Kidney (tissue), 14 donors: ENCODE measurements around the gene CHRNA1. TPM values are rescaled to one million over a fixed set of nuclear protein-coding genes. Genes with fewer than 3 reads are reported as not detected.

ENCODE experiments used
- DNase-seq, 5 donors: peaks; one replicate each; pipeline ENCODE4 v3.0.0-alpha.2; 2013 to 2020
- FAIRE-seq: peaks from 2 replicates; lab custom pipeline; 2012; peaks lifted over from hg19 to GRCh38; lab: Jason Lieb, UNC
- H3K27ac ChIP-seq, 2 donors: one replicate each; pipeline ENCODE4 v1.7.0; 2013; ENCODE audit warnings: low read depth in 2 of 2, low read length in 2 of 2, inconsistent platforms in 1 of 2
- H3K27me3 ChIP-seq: one replicate; pipeline ENCODE4 v1.7.1; 2013; ENCODE audit warnings: low read length, inconsistent platforms; ENCODE audit not compliant: control insufficient read depth, insufficient read depth
- H3K36me3 ChIP-seq, 3 donors: one replicate each; pipeline versions ENCODE4 v1.7.0 to v1.7.1; 2013; ENCODE audit warnings: low read length in 3 of 3, control low read depth in 1 of 3, inconsistent platforms in 1 of 3; ENCODE audit not compliant: insufficient read depth in 3 of 3, control insufficient read depth in 2 of 3
- H3K4me1 ChIP-seq, 3 donors: one replicate each; pipeline versions ENCODE4 v1.7.0 to v1.7.1; 2013; ENCODE audit warnings: low read length in 3 of 3, inconsistent platforms in 1 of 3, low read depth in 1 of 3; ENCODE audit not compliant: control insufficient read depth in 2 of 3, insufficient read depth in 2 of 3
- H3K4me3 ChIP-seq, 3 donors: one replicate each; pipeline versions ENCODE4 v1.7.0 to v1.8.1; 2013; ENCODE audit warnings: low read length in 3 of 3, control low read depth in 1 of 3, inconsistent platforms in 1 of 3
- H3K9ac ChIP-seq, 3 donors: one replicate each; pipeline versions ENCODE4 v1.7.0 to v1.7.1; 2013; ENCODE audit warnings: low read length in 3 of 3, control low read depth in 1 of 3, inconsistent platforms in 1 of 3
- H3K9me3 ChIP-seq, 3 donors: one replicate each; pipeline versions ENCODE4 v1.7.0 to v1.7.1; 2013; ENCODE audit warnings: low read length in 3 of 3, control low read depth in 1 of 3, inconsistent platforms in 1 of 3; ENCODE audit not compliant: control insufficient read depth in 2 of 3, insufficient read depth in 1 of 3
- intact Hi-C: fragments of 100-400 bp; cut with DNase I; formaldehyde crosslinking; loops from one replicate; pipeline ENCODE4 v1.11.1; 2022
- polyA plus RNA-seq: library from polyadenylated mRNA; stranded (reverse); fragments of 350-450 nt; fragmentation: Illumina TruSeq; extraction: RNeasy Lipid Tissue Mini Kit (QIAGEN cat#74804); gene quantifications from one replicate; pipeline ENCODE4 v1.2.3, GENCODE V29; 2014; ENCODE audit warnings: low read depth, low replicate concordance; ENCODE audit not compliant: insufficient read depth
- total RNA-seq: library from RNA; stranded (reverse); fragmentation: NEBNext Ultra II Directional; extraction: Animal tissue kit (Norgen Biotek cat#: 25700); gene quantifications from one replicate; pipeline ENCODE4 v1.2.1, GENCODE V29; 2021
- TF ChIP-seq, protein P1 (sequence below): IDR thresholded peaks from 3 replicates; pipeline ENCODE4 v1.5.1; 2012; ENCODE audit warnings: mild to moderate bottlenecking, moderate library complexity, borderline replicate concordance; ENCODE audit not compliant: insufficient read depth; ENCODE audit errors: extremely low read depth
- donor health status: control.
- donor health status: control.
- donor health status: control.
- donor health status: control.
- donor health status: control.
- donor health status: DM: yes; HTN: yes; CAD: no.
- donor health status: Normal renal cell carcinoma (clear cell type).

Gene CHRNA1
- total and polyA plus RNA-seq, 2 donors from 2014 or later, result not detected

DNA sequence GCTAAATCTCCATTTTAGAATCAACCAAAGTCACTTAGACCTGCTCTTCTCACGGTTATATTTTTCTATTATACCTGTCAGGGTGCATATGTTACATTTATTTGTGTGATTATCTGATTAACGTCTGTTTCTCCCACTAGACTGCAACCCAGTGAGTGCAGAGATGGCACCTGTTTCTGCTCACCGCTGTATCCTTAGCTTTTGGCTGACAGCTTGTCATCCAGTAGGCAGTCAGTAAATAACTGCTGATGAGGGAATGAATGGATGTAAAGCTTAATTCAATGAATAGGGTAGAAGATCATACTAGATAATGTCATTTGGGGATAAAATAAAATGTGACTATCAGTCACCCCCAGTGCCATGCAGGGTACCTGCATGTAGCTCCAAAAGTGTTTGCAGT is 6.9 kb upstream of the CHRNA1 start:
- Histone ChIP-seq H3K27ac (no peak overlapping the region), H3K9ac (no peak overlapping the region), H3K4me3 (no peak overlapping the region), H3K27me3 (no peaks in the 10 kb centered on the region), H3K9me3 (no peaks in the 10 kb centered on the region), H3K4me1 (peaks cover 0 to 6% (median 0%) of the 10 kb centered on the region in 3 donors), H3K36me3 (no peaks in the 10 kb centered on the region)
- intact Hi-C loops, result loop anchor here (10.0 kb wide), 1 partner anchor 214 kb away; no protein-coding TSS in a partner anchor
- FAIRE-seq (no peak), DNase-seq (no peak)
- TF ChIP-seq, protein P1, sequence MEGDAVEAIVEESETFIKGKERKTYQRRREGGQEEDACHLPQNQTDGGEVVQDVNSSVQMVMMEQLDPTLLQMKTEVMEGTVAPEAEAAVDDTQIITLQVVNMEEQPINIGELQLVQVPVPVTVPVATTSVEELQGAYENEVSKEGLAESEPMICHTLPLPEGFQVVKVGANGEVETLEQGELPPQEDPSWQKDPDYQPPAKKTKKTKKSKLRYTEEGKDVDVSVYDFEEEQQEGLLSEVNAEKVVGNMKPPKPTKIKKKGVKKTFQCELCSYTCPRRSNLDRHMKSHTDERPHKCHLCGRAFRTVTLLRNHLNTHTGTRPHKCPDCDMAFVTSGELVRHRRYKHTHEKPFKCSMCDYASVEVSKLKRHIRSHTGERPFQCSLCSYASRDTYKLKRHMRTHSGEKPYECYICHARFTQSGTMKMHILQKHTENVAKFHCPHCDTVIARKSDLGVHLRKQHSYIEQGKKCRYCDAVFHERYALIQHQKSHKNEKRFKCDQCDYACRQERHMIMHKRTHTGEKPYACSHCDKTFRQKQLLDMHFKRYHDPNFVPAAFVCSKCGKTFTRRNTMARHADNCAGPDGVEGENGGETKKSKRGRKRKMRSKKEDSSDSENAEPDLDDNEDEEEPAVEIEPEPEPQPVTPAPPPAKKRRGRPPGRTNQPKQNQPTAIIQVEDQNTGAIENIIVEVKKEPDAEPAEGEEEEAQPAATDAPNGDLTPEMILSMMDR, result no peak

DNA sequence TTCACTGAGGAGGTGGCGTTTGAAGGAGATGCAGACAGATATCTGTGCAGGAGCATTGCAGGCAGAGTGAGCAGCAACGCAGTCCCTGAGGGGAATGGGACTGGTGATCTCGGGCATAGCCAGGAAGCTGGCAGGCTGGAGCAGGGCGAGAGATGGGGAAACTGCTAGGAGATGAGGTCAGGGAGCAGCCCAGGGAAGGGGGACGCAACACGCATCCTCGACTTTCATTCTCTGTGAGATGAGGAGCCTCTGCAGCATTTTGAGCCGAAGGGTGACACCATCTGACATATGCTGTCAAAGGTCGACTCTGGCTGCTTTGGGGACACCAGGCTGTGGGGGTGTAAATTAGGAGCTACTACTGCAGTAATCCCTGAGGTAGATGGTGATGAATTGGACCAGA is 4.3 kb upstream of the CHRNA1 start:
- H3K9me3 ChIP-seq, result no peaks in the 10 kb centered on the region
- H3K9ac ChIP-seq, result no peak overlapping the region
- no peak overlapping the region for H3K27ac ChIP-seq
- intact Hi-C loops, result no loop called here
- no peaks in the 10 kb centered on the region for H3K36me3 ChIP-seq
- TF ChIP-seq, protein P1, result no peak
- H3K27me3 ChIP-seq, result no peaks in the 10 kb centered on the region
- no peak overlapping the region for H3K4me3 ChIP-seq
- DNase-seq (no peak), FAIRE-seq (no peak)
- peaks cover 0 to 6% (median 0%) of the 10 kb centered on the region in 3 donors for H3K4me1 ChIP-seq

DNA sequence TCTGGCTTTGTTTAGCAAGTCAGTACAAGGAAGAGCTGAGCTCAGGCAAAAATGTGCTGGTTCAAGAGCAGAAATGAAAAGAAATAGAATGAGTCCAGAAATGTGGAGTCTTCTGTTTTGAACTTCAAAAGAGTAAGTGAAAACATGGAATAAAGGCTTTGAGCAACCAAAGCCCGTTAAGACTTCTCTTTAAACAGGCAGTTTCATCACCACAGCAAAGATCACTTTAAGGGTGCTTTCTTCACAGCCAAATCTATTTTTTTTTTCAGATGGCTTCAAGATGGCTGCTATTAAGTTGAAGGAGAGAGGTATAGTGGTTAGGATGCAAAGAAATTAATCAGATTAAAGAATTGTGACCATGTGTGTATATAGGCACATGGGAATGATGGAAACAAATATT is 2.0 kb upstream of the CHRNA1 start:
- Histone ChIP-seq H3K27ac (no peak overlapping the region), H3K9ac (no peak overlapping the region), H3K27me3 (no peaks in the 10 kb centered on the region), H3K36me3 (no peaks in the 10 kb centered on the region), H3K4me1 (no peaks in the 10 kb centered on the region), H3K9me3 (no peaks in the 10 kb centered on the region), H3K4me3 (no peak overlapping the region)
- FAIRE-seq (no peak), DNase-seq (no peak)
- TF ChIP-seq, protein P1, result no peak
- intact Hi-C loops, result no loop called here

DNA sequence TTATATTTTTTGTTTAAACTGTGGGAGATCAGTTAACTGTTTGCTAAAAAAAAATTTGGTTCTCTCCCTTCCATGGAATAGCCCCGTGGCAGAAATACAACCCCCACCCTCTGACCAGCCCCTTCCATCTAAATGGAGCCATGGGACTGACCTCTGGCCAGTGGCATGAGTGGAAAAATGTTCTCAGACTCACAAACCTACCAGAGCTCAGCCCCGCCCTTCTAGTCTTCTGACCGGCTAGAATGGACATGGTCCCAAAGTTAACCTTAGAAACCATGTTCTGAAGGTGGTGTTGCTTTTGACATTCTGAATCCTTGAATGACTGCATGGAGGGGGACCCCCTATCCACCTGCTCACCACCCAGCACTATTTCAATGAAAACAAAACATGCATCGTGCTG is 1.3 kb upstream of the CHRNA1 start:
- TF ChIP-seq, protein P1, result no peak
- intact Hi-C loops, result no loop called here
- DNase-seq, result no peak
- H3K9ac ChIP-seq, result no peak overlapping the region
- H3K4me1 ChIP-seq, result no peaks in the 10 kb centered on the region
- H3K4me3 ChIP-seq, result no peak overlapping the region
- H3K27me3 ChIP-seq, result no peaks in the 10 kb centered on the region
- no peak for FAIRE-seq
- no peaks in the 10 kb centered on the region for H3K9me3 ChIP-seq
- no peaks in the 10 kb centered on the region for H3K36me3 ChIP-seq
- no peak overlapping the region for H3K27ac ChIP-seq
